Activated T-helper 1 cell treated with Interleukin-2 at 50 U/mL for 16 hours (primary cell): ENCODE measurements around the gene WDFY2.
"Not testable (repeated sequence)": the region's sequence is repeated elsewhere in the genome, so short reads cannot be mapped to it uniquely, and the experiment has no call there.

Source experiments
- DNase-seq: peaks from one replicate; pipeline ENCODE4 v3.0.0-alpha.2; 2020; ENCODE audit warnings: low read depth

WDFY2 gene, protein sequence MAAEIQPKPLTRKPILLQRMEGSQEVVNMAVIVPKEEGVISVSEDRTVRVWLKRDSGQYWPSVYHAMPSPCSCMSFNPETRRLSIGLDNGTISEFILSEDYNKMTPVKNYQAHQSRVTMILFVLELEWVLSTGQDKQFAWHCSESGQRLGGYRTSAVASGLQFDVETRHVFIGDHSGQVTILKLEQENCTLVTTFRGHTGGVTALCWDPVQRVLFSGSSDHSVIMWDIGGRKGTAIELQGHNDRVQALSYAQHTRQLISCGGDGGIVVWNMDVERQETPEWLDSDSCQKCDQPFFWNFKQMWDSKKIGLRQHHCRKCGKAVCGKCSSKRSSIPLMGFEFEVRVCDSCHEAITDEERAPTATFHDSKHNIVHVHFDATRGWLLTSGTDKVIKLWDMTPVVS

GRCh38 chr13:51583875-51584730, at the start of gene WDFY2:
Gene WDFY2, plus strand, starts transcription at chr13:51584462. Its CDS starts 226 bp downstream, at chr13:51584688.
- peak; percentile 99 for DNase-seq

DNA sequence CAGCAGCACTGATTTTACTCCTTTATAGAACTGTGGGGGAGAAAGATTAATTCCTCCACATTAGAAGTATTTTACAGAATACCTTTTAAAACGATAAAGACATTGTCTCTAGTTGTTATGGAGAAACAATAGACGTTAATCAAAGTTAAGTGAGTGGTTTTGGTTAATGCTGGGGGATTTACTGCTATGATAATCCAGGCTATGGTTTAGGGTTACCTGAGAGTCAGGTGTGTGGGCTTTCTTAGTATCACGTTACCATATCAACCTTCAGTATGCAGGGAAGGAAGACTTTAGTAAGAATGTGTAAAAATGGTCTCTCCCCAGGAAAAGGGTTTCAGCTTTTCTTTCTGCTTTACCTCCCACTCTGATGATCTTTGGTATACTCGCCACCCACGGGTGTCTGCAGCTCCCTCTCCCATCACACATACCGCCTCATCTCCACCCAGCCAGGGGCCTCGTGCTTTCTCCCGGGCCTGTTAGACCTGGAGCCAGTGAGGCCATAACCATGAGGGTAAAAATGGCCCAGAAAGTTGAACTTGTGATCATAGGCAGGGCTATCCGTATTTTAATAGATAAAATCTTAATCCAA, 45.6 kb upstream of the WDFY2 start:
- DNase-seq: no peak

DNA sequence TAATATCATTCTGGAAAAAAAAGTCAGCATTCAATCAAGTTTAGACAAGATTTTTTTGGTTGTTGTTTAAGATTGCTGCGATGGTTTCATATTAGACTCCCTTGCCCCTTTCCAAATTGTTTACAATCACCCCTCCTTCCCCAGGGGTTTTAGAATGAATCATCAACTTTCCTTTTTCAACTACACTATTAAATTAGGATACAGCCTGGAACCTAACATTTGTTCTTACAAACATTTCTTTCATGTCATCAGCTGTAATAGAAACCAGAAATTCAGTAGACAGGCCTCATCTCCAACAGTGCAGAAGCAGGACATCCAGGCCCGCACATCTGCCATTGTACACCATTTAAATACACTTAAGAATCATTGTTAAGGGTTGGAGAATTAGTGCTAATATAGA, 44.4 kb upstream of the WDFY2 start:
- no peak for DNase-seq

- DNase-seq: no peak
Measured at GRCh38 chr13:51541037-51541436, 43.2 kb upstream of the WDFY2 start.

- DNase-seq: no peak
Measured at GRCh38 chr13:51541809-51542258, 42.4 kb upstream of the WDFY2 start.

DNA sequence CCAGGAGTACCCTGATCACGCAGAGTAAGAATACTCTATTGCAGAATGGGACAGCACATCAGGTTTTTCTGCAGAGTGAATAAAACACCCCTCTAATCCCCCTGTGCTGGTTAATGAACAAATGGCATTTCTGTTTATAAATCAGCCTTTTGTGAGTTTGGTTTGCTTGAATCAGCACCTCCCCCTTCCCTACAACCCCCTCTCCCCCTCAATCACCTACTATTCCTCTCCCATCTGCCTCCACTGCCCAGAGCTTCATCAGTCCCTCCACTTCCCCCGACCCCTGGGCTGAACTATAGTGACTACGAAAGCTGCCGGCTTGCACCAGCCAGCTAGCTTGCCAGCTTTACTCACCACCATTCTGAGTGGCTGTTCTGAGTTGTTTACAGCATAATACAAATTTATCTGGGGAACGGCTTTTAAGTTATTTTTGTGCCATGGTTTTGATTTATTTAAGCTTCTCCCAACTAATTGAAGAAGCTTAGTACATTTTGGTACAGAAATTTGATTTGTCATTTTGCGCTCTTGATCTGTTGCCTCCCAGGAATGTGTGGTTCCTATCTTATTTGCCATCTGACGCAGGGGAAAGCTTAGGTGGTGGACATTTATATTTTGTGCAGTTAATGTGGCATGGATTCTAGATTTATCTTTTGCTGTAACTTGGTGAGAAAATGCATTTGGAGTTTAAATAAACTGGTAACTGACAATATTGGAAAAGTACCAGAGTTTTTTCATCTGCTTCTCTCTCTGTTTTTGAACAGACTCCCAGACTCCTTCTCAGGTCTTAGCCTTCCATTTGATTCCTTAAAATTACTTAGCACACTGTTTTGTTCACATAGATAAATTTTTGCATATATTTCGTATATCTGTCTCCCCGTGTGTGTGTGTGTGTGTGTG, 41.7 kb upstream of the WDFY2 start:
- DNase-seq: no peak

DNA sequence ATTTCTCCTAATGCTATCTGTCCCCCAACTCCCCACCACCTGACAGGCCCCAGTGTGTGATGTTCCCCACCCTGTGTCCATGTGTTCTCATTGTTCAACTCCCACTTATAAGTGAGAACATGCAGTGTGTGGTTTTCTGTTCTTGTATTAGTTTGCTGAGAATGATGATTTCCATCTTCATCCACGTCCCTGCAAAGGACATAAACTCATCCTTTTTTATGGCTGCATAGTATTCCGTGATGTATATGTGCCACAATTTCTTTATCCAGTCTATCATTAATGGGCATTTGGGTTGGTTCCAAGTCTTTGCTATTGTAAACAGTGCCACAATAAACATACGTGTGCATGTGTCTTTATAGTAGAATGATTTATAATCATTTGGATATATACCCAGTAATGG, 38.8 kb upstream of the WDFY2 start:
- not testable (repeated sequence) for DNase-seq

DNA sequence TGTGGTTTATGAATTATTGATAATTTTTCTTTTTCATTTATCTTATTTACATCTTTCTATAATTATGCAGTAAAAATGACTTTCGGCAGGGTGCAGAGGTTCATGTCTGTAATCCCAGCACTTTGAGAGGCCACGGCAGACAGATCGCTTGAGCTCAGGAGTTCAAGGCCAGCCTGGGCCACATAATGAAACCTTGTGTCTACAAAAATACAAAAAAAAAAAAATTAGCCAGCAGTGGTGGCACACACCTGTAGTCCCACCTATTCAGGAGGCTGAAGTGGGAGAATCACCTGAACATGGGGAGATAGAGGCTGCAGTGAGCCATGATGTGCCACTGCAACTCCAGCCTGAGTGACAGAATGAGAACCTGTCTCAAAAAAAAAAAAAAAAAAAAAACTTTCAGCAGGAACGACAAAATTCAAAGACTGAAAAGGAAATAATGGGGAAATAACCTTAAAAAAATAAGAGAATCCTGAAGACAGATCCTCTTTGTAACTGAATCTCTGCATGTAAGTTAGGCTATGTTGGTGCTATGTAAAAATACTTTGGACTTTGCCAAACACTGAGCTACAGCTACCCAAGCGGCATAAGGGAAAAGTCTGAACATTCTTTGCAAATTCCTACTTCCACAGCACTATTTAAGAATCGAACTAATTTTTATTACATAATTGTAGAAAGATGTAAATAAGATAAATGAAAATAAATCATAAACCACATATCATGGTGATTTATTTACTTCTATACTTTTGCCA, 36.7 kb upstream of the WDFY2 start:
- DNase-seq: no peak

DNA sequence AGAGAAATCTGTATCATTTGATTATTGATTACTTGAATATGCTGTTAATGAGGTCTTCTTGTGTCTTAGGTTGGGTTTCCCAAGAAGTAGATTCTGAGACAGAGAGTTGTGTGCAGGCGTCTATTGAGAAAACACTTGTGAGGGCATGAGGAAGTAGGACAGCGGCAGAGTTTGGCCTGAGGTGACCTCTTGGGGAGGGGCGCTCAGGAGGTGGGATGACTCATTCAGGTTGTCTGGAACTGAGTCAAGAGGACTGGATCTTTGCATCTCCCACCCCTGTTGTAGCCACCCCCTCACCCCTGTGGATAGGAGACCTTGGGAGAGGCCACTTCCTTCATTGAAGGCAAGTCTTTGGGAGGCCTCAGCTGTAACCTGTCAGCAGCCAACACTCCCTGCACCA, 35.2 kb upstream of the WDFY2 start:
- DNase-seq: no peak

DNA sequence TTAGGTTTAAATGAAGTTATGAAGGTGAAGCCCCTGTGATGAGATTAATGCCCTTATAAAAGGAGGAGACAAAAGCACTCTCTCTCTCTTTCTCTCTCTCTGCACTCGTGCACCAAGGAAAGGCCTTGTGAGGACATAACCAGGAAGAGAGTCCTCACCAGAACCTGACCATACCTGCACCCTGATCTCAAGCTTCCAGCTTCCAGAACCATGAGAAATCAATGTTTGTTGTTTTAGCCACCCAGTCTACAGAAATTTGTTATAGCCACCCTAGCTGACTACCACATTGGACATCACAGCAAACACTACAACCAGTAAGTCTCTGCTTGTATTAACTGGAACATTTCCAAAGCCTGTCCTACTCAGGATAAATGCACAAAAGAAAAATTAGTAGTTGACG, 34.7 kb upstream of the WDFY2 start:
- DNase-seq: no peak

- DNase-seq: no peak
Measured at GRCh38 chr13:51550151-51550550, 34.1 kb upstream of the WDFY2 start.

DNA sequence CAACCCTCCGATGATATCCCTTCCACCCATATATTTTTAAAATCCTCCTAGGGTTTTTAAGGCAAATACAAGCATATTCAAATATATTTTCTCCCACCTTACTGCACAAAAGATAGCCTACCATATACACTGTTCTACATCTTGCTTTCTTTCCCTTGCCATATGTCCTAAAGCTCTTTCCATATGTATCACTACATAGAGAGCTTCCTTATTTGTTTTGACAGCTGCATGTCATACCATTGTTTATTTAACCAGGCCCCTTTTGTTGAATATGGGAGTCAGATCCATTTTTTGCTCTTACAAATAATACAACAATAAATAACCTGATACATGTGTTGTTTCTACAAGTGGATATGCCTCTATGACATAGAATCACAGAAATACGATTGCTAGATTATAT, 32.8 kb upstream of the WDFY2 start:
- no peak for DNase-seq

DNA sequence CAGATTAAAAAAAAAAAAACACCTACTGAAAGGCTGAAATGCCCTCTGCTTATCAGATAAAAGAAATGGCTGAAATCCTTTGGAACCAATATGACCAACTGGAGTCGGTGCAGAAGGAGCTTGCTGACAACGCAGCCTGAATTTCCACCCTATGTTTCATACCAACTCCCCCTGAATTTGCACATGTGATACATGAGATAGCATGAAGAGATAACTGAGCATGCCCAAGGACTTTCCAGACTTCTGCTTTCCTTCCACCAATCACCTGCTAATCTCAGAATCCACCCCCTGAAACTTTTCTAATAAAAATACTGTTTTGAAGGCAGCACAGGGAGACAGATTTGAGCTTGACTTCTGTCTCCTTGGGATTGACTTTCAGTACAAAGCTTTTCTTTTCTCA, 32.2 kb upstream of the WDFY2 start:
- DNase-seq: no peak

DNA sequence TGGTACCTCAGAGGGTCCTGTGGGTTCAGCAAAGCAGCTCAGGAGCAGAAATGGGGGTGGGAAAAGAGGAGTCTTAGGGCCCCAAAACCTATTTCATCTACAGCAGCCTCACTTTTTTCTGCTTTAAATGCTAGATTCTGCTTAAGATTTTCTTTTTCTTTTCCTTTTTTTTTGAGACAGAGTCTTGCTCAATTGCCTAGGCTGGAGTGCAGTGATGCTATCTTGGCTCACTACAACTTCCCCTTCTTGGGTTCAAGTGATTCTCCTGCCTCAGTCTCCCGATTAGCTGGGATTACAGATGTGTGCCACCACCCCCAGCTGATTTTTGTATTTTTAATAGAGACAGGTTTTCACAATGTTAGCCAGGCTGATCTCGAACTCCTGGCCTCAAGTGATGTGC, 30.7 kb upstream of the WDFY2 start:
- DNase-seq: no peak

DNA sequence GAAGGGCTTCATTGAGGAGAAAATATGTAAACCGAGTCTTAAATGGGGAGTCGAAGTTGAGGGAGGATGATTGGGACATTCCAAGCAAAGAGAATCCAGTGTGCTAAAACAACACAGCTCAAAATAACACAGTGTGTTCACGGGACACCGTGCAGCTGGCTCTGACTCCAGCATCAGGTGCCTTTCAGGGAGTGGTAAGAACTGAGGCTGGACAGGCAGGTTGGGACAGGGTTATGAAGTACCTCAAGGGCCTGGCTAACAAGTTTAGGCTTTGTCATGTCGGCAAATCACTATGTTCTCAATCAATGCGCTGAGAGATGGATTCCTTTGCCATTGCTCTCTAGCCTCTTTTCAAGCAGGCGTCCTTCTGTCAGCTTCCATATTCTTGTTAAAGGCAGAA, 27.5 kb upstream of the WDFY2 start:
- DNase-seq: no peak

DNA sequence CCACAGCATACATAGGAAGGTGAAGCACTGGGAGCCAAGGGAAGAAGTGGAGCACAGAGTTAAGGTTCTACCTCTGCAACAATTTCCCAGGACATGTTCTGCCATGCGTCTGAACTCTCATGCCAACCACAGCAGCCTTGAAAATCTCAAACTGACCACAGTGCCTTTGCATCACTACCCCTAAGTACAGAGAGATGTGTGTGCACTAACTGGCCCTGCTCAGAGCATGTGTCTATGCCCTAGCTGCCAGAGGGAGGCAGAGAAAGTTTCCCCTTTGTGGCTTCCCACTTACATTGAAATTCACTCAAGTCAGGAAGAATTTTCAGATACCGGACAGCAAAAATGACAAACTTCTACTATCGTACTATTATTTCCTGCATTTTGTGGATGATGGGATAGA, 26.8 kb upstream of the WDFY2 start:
- no peak for DNase-seq

- no peak for DNase-seq
Measured at GRCh38 chr13:51557875-51558612, 26.2 kb upstream of the WDFY2 start.

DNA sequence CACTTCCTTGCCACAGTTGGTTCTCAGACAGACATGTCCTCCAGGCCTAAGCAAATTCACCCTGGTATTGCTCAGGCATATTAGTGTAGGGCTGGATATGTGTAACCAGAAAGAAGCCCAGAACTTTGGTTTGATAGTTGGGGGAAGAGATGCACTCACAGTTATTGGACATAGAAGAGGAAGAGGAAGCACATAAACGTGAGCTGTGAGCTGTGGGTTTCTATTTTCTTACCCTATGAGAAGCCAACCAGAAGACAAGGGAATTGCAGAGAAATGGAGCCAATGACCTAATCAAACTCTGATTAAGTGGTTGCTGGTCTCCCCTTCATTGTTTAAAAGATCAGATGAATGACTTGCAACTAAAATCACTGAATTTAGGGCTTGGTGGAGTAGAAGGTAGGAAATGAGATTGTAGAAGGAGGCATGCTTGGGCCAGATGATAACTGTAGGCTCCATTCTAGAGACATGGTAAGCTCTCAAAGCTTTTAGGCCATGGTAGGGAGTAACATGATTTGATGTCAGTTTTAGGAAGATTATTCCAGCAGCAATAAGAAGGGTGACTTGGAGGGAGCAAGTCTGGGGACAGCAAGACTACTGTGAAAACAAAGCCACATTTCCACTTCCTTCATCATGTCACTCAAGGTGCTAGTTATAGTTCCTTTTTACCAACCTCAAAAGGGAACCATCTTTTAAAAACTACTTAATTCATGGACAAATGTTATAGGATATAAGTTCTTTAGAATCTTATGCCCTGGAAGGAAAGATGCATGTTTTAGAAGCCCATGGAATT, 24.1 kb upstream of the WDFY2 start:
- DNase-seq: no peak

- no peak for DNase-seq
Measured at GRCh38 chr13:51562011-51562671, 22.1 kb upstream of the WDFY2 start.
